Skin epidermis (tissue), 12 donors: Measurements from ENCODE around the gene PDE1C.
A peak's percentile ranks its signal among the peaks of the same experiment; 100 is the strongest.
"Not testable (repeated sequence)": the region's sequence is repeated elsewhere in the genome, so short reads cannot be mapped to it uniquely, and the experiment has no call there.

ENCODE experiments used
- H3K27ac ChIP-seq, 21 experiments: fragments of 200-600 bp; sonication (generic) in 11 of 21; one replicate each; pipeline ENCODE4 v1.5.0; 2020; ENCODE audit warnings: mild to moderate bottlenecking in 3 of 21, inconsistent platforms in 2 of 21, moderate library complexity in 2 of 21
- H3K4me3 ChIP-seq, 7 experiments: fragments of 200-600 bp; sonication (generic) in 2 of 7; one replicate each; pipeline ENCODE4 v1.5.0; 2020; ENCODE audit warnings: inconsistent platforms in 2 of 7, mild to moderate bottlenecking in 2 of 7, moderate library complexity in 1 of 7

PDE1C gene

GRCh38 chr7:31874631-31875386 is 195.4 kb downstream of the PDE1C start:
- no peak overlapping the region for H3K4me3 ChIP-seq
- H3K27ac ChIP-seq, result peak overlapping the region in 2 of 21 experiments; percentile 30 to 33

GRCh38 chr7:31873816-31874597 is 196.2 kb downstream of the PDE1C start:
- H3K4me3 ChIP-seq, result no peak overlapping the region
- no peak overlapping the region for H3K27ac ChIP-seq

- Histone ChIP-seq H3K4me3 (no peak overlapping the region), H3K27ac (no peak overlapping the region)
Measured at GRCh38 chr7:31872545-31873370, 197.4 kb downstream of the PDE1C start.

GRCh38 chr7:31864646-31865045 is 205.6 kb downstream of the PDE1C start:
- H3K27ac ChIP-seq, result no peak overlapping the region

GRCh38 chr7:31860925-31861324 is 209.3 kb downstream of the PDE1C start:
- Histone ChIP-seq H3K4me3 (no peak overlapping the region), H3K27ac (no peak overlapping the region)

More at GRCh38 chr7:31864646-31865045, 205.6 kb downstream of the PDE1C start:
- no peak overlapping the region for H3K4me3 ChIP-seq

- H3K4me3 ChIP-seq, result no peak overlapping the region
- no peak overlapping the region for H3K27ac ChIP-seq
Measured at GRCh38 chr7:31858055-31858454, 212.2 kb downstream of the PDE1C start.

GRCh38 chr7:31857172-31857571 is 213.0 kb downstream of the PDE1C start:
- no peak overlapping the region for H3K27ac ChIP-seq
- no peak overlapping the region for H3K4me3 ChIP-seq

- no peak overlapping the region for H3K4me3 ChIP-seq
- H3K27ac ChIP-seq, result no peak overlapping the region
Measured at GRCh38 chr7:31856337-31856736, 213.9 kb downstream of the PDE1C start.

- Histone ChIP-seq H3K4me3 (no peak overlapping the region), H3K27ac (no peak overlapping the region)
Measured at GRCh38 chr7:31855530-31855929, 214.7 kb downstream of the PDE1C start.

- no peak overlapping the region for H3K27ac ChIP-seq
- H3K4me3 ChIP-seq, result no peak overlapping the region
Measured at GRCh38 chr7:31853380-31853779, 216.8 kb downstream of the PDE1C start.

GRCh38 chr7:31852462-31852861 is 217.7 kb downstream of the PDE1C start:
- Histone ChIP-seq H3K4me3 (no peak overlapping the region), H3K27ac (no peak overlapping the region)

GRCh38 chr7:31851119-31851518 is 219.1 kb downstream of the PDE1C start:
- no peak overlapping the region for H3K27ac ChIP-seq
- H3K4me3 ChIP-seq, result no peak overlapping the region

GRCh38 chr7:31850601-31851000 is 219.6 kb downstream of the PDE1C start:
- no peak overlapping the region for H3K27ac ChIP-seq
- H3K4me3 ChIP-seq, result no peak overlapping the region

GRCh38 chr7:31850066-31850465 is 220.1 kb downstream of the PDE1C start:
- no peak overlapping the region for H3K27ac ChIP-seq
- no peak overlapping the region for H3K4me3 ChIP-seq

- Histone ChIP-seq H3K27ac (no peak overlapping the region), H3K4me3 (no peak overlapping the region)
Measured at GRCh38 chr7:31835471-31835870, 234.7 kb downstream of the PDE1C start.

GRCh38 chr7:31833625-31834024 is 236.6 kb downstream of the PDE1C start:
- not testable (repeated sequence) for H3K27ac ChIP-seq, H3K4me3 ChIP-seq

- Histone ChIP-seq H3K4me3 (no peak overlapping the region), H3K27ac (no peak overlapping the region)
Measured at GRCh38 chr7:31828520-31828919, 241.7 kb downstream of the PDE1C start.

GRCh38 chr7:31825576-31825975 is 244.6 kb downstream of the PDE1C start:
- Histone ChIP-seq H3K4me3 (no peak overlapping the region), H3K27ac (no peak overlapping the region)

- H3K27ac ChIP-seq, result no peak overlapping the region
- H3K4me3 ChIP-seq, result no peak overlapping the region
Measured at GRCh38 chr7:31819031-31819430, 251.2 kb downstream of the PDE1C start.

GRCh38 chr7:31816810-31817209 is 253.4 kb downstream of the PDE1C start:
- Histone ChIP-seq H3K27ac (no peak overlapping the region), H3K4me3 (no peak overlapping the region)
